Fibroblast of lung (primary cell): ENCODE data around the gene CAMK2B.

Experiments
- EZH2 ChIP-seq: IDR thresholded peaks from 2 replicates; pipeline ENCODE4 v1.5.1; 2012; ENCODE audit warnings: low read length, control low read depth, mild to moderate bottlenecking; ENCODE audit errors: missing control alignments
- TF ChIP-seq, protein P1 (sequence below), 2 donors: IDR thresholded peaks in 1 of 2; conservative IDR thresholded peaks in 1 of 2; 1 replicate in 1 of 2; 2 replicates in 1 of 2; pipeline ENCODE4 v1.5.1; 2011 to 2012; ENCODE audit warnings: low read length in 2 of 2, control low read depth in 1 of 2, inconsistent platforms in 1 of 2, low read depth in 1 of 2, mild to moderate bottlenecking in 1 of 2

DNA sequence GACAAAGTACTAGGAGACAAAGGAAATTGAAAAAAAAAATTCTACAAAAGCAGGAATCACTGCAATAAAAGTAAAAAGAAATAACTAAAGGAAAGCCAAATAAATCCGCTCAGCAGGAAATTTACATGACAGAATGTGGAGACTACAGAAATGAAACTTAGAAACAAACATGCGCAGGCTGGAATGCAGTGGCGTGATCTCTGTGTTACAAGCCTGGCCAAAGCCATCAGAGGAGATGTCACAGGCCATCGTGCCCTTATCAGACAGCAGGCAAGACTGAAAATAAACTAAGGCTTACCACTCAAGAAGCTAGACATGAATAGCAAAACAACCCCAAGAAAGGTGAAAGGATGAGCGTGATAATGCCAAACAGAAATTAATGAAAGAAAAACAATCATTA lies 6.3 kb upstream of the CAMK2B start:
- TF ChIP-seq, protein P1, sequence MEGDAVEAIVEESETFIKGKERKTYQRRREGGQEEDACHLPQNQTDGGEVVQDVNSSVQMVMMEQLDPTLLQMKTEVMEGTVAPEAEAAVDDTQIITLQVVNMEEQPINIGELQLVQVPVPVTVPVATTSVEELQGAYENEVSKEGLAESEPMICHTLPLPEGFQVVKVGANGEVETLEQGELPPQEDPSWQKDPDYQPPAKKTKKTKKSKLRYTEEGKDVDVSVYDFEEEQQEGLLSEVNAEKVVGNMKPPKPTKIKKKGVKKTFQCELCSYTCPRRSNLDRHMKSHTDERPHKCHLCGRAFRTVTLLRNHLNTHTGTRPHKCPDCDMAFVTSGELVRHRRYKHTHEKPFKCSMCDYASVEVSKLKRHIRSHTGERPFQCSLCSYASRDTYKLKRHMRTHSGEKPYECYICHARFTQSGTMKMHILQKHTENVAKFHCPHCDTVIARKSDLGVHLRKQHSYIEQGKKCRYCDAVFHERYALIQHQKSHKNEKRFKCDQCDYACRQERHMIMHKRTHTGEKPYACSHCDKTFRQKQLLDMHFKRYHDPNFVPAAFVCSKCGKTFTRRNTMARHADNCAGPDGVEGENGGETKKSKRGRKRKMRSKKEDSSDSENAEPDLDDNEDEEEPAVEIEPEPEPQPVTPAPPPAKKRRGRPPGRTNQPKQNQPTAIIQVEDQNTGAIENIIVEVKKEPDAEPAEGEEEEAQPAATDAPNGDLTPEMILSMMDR (conservative IDR thresholded peaks at IDR 0.05 in 1 of 2, IDR thresholded peaks at IDR 0.05 in 1 of 2; ENCODE audit: low read depth in 1 of 2, low read length in 2 of 2), result no peak
- no peak for TF ChIP-seq EZH2
